Measurements from ENCODE around the gene TCEA3.
A peak's percentile ranks its signal among the peaks of the same experiment; 100 is the strongest.

Gene TCEA3

GRCh38 chr1:23421753-23422240, 2.8 kb downstream of the TCEA3 start:
- DNase-seq (ENCODE audit: low read depth, low spot score) = no peak

- DNase-seq (ENCODE audit: low read depth, low spot score) = no peak
Measured at GRCh38 chr1:23421343-23421742, 3.2 kb downstream of the TCEA3 start.

GRCh38 chr1:23420778-23421177, 3.8 kb downstream of the TCEA3 start:
- DNase-seq (ENCODE audit: low read depth, low spot score) = no peak

GRCh38 chr1:23419180-23419579, 5.4 kb downstream of the TCEA3 start:
- no peak for DNase-seq (ENCODE audit: low read depth, low spot score)

- DNase-seq (ENCODE audit: low read depth, low spot score) = no peak
Measured at GRCh38 chr1:23417570-23417969, 7.0 kb downstream of the TCEA3 start.

GRCh38 chr1:23416964-23417363, 7.6 kb downstream of the TCEA3 start:
- no peak for DNase-seq (ENCODE audit: low read depth, low spot score)

GRCh38 chr1:23408797-23409290, 15.7 kb downstream of the TCEA3 start:
- no peak for DNase-seq (ENCODE audit: low read depth, low spot score)

- DNase-seq (ENCODE audit: low read depth, low spot score) = peak; percentile 33
Measured at GRCh38 chr1:23407016-23407630, 17.4 kb downstream of the TCEA3 start.

- DNase-seq (ENCODE audit: low read depth, low spot score) = no peak
Measured at GRCh38 chr1:23405946-23406345, 18.6 kb downstream of the TCEA3 start.

GRCh38 chr1:23403735-23404486, 20.6 kb downstream of the TCEA3 start:
- DNase-seq (ENCODE audit: low read depth, low spot score) = peak; percentile 99

- DNase-seq (ENCODE audit: low read depth, low spot score) = no peak
Measured at GRCh38 chr1:23403355-23403734, 21.2 kb downstream of the TCEA3 start.

GRCh38 chr1:23403038-23403336, 21.6 kb downstream of the TCEA3 start:
- DNase-seq (ENCODE audit: low read depth, low spot score) = peak; percentile 85

GRCh38 chr1:23402286-23403037, 22.1 kb downstream of the TCEA3 start:
- peak; percentile 46 for DNase-seq (ENCODE audit: low read depth, low spot score)

- DNase-seq (ENCODE audit: low read depth, low spot score) = no peak
Measured at GRCh38 chr1:23401313-23401712, 23.2 kb downstream of the TCEA3 start.

GRCh38 chr1:23400324-23401114, 24.0 kb downstream of the TCEA3 start:
- DNase-seq (ENCODE audit: low read depth, low spot score) = no peak

GRCh38 chr1:23399229-23399628, 25.3 kb downstream of the TCEA3 start:
- no peak for DNase-seq (ENCODE audit: low read depth, low spot score)

GRCh38 chr1:23397908-23398307, 26.6 kb downstream of the TCEA3 start:
- DNase-seq (ENCODE audit: low read depth, low spot score) = no peak

- no peak for DNase-seq (ENCODE audit: low read depth, low spot score)
Measured at GRCh38 chr1:23396380-23396779, 28.2 kb downstream of the TCEA3 start.

- DNase-seq (ENCODE audit: low read depth, low spot score) = no peak
Measured at GRCh38 chr1:23395849-23396248, 28.7 kb downstream of the TCEA3 start.

- DNase-seq (ENCODE audit: low read depth, low spot score) = peak; percentile 37
Measured at GRCh38 chr1:23395154-23395724, 29.3 kb downstream of the TCEA3 start.

GRCh38 chr1:23394684-23395083, 29.9 kb downstream of the TCEA3 start:
- DNase-seq (ENCODE audit: low read depth, low spot score) = peak; percentile 85

Data from astrocyte of the hippocampus (primary cell).